MCF 10A (cell line): ENCODE measurements around the gene EMC8. TPM values are rescaled to one million over a fixed set of nuclear protein-coding genes. Genes with fewer than 3 reads are reported as not detected.
A peak's percentile ranks its signal among the peaks of the same experiment; 100 is the strongest.

Experiments
- BruUV-seq: library from RNA; stranded (reverse); fragments of 400-500 nt; replicated peaks from 2 replicates; lab custom pipeline; 2021; lab: Mats Ljungman, UMichigan
- CTCF ChIA-PET: fragments of 300-600 bp; sonication (Branson Sonifier 250); formaldehyde crosslinking; extraction: SDS; loops from one replicate; lab custom pipeline; 2021; ENCODE audit warnings: antibody characterized with exemption, inconsistent platforms; lab: Yijun Ruan, JAX
- POLR2A ChIA-PET: fragments of 300-600, 350-650 bp; sonication (Branson Sonifier 250); formaldehyde crosslinking; extraction: SDS; loops from one replicate; lab custom pipeline; 2020; ENCODE audit warnings: antibody characterized with exemption, inconsistent platforms; lab: Yijun Ruan, JAX
- DNase-seq: peaks from one replicate; pipeline ENCODE4 v3.0.0-alpha.2; 2018; ENCODE audit not compliant: unreplicated experiment
- H3K27ac Mint-ChIP-seq: one replicate; pipeline ENCODE4 v1.8.0; 2022; ENCODE audit warnings: mild to moderate bottlenecking, low read depth, mixed read lengths; ENCODE audit not compliant: unreplicated experiment
- H3K27me3 Mint-ChIP-seq: one replicate; pipeline ENCODE4 v1.8.0; 2022; ENCODE audit warnings: mixed read lengths; ENCODE audit not compliant: insufficient read depth, unreplicated experiment
- H3K36me3 Mint-ChIP-seq: one replicate; pipeline ENCODE4 v1.8.0; 2022; ENCODE audit warnings: mild to moderate bottlenecking, moderate library complexity, mixed read lengths; ENCODE audit not compliant: insufficient read depth, unreplicated experiment
- H3K4me1 Mint-ChIP-seq: one replicate; pipeline ENCODE4 v1.8.0; 2022; ENCODE audit warnings: mixed read lengths; ENCODE audit not compliant: insufficient read depth, unreplicated experiment
- H3K4me3 Mint-ChIP-seq: one replicate; pipeline ENCODE4 v1.8.0; 2022; ENCODE audit warnings: mild to moderate bottlenecking, moderate library complexity, mixed read lengths; ENCODE audit not compliant: unreplicated experiment
- H3K9me3 Mint-ChIP-seq: one replicate; pipeline ENCODE4 v1.8.0; 2022; ENCODE audit warnings: mixed read lengths; ENCODE audit not compliant: unreplicated experiment
- intact Hi-C: fragments of 100-400 bp; cut with micrococcal nuclease; formaldehyde crosslinking; loops from 2 replicates; pipeline ENCODE4 v1.14.1; 2022
- microRNA-seq: library from miRNA; unstranded; fragments of <30 nt; microRNA quantifications from one replicate; pipeline ENCODE4 v1.2.0, GENCODE V29; 2022
- total RNA-seq: library from RNA; stranded (reverse); gene quantifications from 2 replicates; pipeline ENCODE4 v1.2.3, GENCODE V29; 2022
- TF ChIP-seq, protein P1 (sequence below): fragments of 200-600 bp; IDR thresholded peaks from one replicate; pipeline ENCODE4 v1.8.0; 2022; ENCODE audit warnings: antibody characterized with exemption, mild to moderate bottlenecking; ENCODE audit not compliant: unreplicated experiment

The EMC8 gene
- total RNA-seq, 1 experiment from 2014 or later: 68.5 TPM

DNA sequence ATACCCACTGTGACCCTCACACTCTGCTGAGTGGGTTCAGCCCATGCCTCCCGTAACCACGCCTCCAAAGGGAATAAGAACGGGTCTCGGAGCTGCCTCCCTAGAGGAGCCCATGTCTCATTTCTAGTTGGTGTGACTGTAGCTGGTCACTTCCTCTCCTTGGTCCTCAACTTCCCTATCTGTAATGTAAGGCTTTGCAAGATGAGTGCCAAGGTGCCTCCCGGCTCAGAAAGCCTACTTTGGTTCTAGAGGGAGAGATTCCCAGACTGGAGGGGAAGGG is 69.2 kb downstream of the EMC8 start:
- H3K4me1 Mint-ChIP-seq: peaks cover 6% of the 10 kb centered on the region
- BruUV-seq: no TSS peak
- CTCF ChIA-PET: interaction anchor here (1.1 kb wide), 1 partner anchor 15 kb away, joined by 4 read pairs; no protein-coding TSS in a partner anchor
- no peak overlapping the region for H3K4me3 Mint-ChIP-seq
- H3K36me3 Mint-ChIP-seq: no peaks in the 10 kb centered on the region
- H3K9me3 Mint-ChIP-seq: no peaks in the 10 kb centered on the region
- TF ChIP-seq, protein P1, sequence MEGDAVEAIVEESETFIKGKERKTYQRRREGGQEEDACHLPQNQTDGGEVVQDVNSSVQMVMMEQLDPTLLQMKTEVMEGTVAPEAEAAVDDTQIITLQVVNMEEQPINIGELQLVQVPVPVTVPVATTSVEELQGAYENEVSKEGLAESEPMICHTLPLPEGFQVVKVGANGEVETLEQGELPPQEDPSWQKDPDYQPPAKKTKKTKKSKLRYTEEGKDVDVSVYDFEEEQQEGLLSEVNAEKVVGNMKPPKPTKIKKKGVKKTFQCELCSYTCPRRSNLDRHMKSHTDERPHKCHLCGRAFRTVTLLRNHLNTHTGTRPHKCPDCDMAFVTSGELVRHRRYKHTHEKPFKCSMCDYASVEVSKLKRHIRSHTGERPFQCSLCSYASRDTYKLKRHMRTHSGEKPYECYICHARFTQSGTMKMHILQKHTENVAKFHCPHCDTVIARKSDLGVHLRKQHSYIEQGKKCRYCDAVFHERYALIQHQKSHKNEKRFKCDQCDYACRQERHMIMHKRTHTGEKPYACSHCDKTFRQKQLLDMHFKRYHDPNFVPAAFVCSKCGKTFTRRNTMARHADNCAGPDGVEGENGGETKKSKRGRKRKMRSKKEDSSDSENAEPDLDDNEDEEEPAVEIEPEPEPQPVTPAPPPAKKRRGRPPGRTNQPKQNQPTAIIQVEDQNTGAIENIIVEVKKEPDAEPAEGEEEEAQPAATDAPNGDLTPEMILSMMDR: no peak
- DNase-seq: no peak
- intact Hi-C loops: no loop called here
- POLR2A ChIA-PET: no interaction called here
- no peak overlapping the region for H3K27ac Mint-ChIP-seq
- no peaks in the 10 kb centered on the region for H3K27me3 Mint-ChIP-seq

DNA sequence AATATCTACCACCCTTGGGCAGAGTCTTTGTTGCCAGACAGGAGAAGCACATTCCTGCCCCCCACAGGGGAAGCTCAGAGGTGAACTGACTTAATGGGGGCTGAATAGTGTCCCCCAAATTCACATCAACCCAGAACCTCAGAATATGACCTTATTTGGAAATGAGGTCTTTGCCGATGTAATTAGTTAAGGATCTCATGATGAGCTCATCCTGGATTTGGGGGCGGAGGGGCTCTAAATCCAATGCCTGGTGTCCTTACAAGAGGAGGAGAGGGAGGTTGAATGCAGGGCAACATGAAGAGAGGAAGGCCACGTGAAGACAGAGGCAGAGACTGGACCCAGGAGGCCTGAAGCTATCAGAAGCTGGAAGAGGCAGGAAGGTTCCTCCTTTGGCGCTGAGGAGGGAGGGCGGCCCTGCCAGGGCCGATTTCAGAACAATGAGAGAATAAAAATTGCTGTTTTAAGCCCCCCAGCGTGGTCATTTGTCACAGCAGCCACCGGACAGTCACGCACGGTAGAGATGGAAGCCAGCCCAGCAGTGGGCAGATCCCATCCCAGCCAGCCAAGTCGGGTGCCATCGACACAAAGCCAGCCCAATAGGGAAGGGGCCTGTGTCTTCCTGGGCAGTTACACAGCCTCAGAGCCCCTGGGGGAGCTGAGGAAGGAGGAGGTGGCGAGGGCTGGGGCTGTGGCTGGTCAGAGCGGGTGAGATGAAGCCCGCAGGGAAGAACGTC is 69.7 kb downstream of the EMC8 start:
- H3K4me1 Mint-ChIP-seq: peaks cover 6% of the 10 kb centered on the region
- no peak overlapping the region for H3K4me3 Mint-ChIP-seq
- ChIA-PET CTCF (interaction anchor here (0.8 to 1.1 kb wide), 2 partner anchors 14 to 31 kb away, joined by 3 to 4 read pairs; no protein-coding TSS in a partner anchor), POLR2A (no interaction called here)
- intact Hi-C loops: no loop called here
- H3K9me3 Mint-ChIP-seq: no peaks in the 10 kb centered on the region
- DNase-seq: no peak
- H3K27ac Mint-ChIP-seq: no peak overlapping the region
- BruUV-seq: no TSS peak
- no peaks in the 10 kb centered on the region for H3K27me3 Mint-ChIP-seq
- TF ChIP-seq, protein P1: no peak
- H3K36me3 Mint-ChIP-seq: no peaks in the 10 kb centered on the region

DNA sequence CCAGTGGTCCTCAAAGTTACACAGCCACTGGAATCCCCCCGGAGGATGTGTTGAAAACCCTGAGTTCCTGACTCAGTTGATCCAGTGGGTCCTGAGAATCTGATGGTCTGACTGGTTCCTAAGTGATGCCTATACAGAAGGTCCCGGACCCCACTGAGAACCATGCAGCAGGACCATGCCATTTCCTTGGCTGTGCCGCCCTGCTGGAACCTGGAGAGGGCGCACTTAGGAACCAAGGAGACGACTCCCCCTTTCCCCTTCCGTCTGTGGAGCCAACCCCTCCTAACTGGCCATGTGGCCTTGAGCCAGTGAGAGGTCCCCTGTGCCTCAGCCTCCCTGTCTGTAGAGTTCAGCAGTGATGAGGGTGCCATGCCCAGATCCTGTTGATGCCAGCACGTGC is 70.5 kb downstream of the EMC8 start:
- DNase-seq: no peak
- Mint-ChIP-seq H3K27me3 (no peaks in the 10 kb centered on the region), H3K9me3 (no peaks in the 10 kb centered on the region), H3K36me3 (no peaks in the 10 kb centered on the region), H3K27ac (no peak overlapping the region), H3K4me1 (peaks cover 6% of the 10 kb centered on the region), H3K4me3 (no peak overlapping the region)
- POLR2A ChIA-PET: no interaction called here
- intact Hi-C loops: no loop called here
- TF ChIP-seq, protein P1: no peak
- CTCF ChIA-PET: interaction anchor here (0.6 to 1.1 kb wide), 3 partner anchors 14 to 54 kb away, joined by 3 to 4 read pairs (median 3); no protein-coding TSS in a partner anchor
- no TSS peak for BruUV-seq

Small RNA genes within 50 kb of the gene (microRNA-seq; reads per million reads assigned to microRNA genes)
- 30.9 reads per million, percentile 64 among the genes with 10 or more reads in this experiment for gene MIR1910

Other genes with a start within 250 kb of the EMC8 start
- 44.4 and 52.9 TPM in 2 replicates for gene GSE1, start 186.2 kb downstream of the EMC8 start, total RNA-seq
- gene GINS2, start 110.6 kb downstream of the EMC8 start, total RNA-seq: 6.9 and 11.3 TPM in 2 replicates
- gene C16orf74, start 48.4 kb downstream of the EMC8 start, total RNA-seq: 62.6 and 68.5 TPM in 2 replicates
- 618 and 642 TPM in 2 replicates for gene COX4I1, start 151 bp upstream of the EMC8 start, total RNA-seq
- not detected in 2 replicates for gene IRF8, start 99.6 kb upstream of the EMC8 start, total RNA-seq